Measurements from ENCODE around the gene PPP6R3. TPM values are rescaled to one million over a fixed set of nuclear protein-coding genes. Genes with fewer than 3 reads are reported as not detected.
A peak's percentile ranks its signal among the peaks of the same experiment; 100 is the strongest.

Gene PPP6R3
- polyA plus RNA-seq, 1 donor (not counting 4 experiments of a cell fraction or from before 2014, with no cell fraction given), result 50.2 TPM

GRCh38 chr11:68505596-68505995, 45.0 kb downstream of the PPP6R3 start:
- Histone ChIP-seq H2AFZ (ENCODE audit: control insufficient read depth, low read length) (no peak overlapping the region), H3K36me3 (ENCODE audit: control insufficient read depth in 2 of 2, extremely low read depth in 1 of 2, insufficient read depth in 2 of 2, low read length in 2 of 2) (peaks cover 0 to 3% of the 10 kb centered on the region in 2 experiments), H3K27me3 (ENCODE audit: control insufficient read depth, extremely low read depth, insufficient read depth, low read length) (no peaks in the 10 kb centered on the region), H4K20me1 (ENCODE audit: control insufficient read depth, extremely low read depth, insufficient read depth, low read length) (peaks cover 42% of the 10 kb centered on the region), H3K9me1 (ENCODE audit: control insufficient read depth, extremely low read depth, insufficient read depth, low read length) (peaks cover 2% of the 10 kb centered on the region), H3K79me2 (ENCODE audit: control insufficient read depth, insufficient read depth, low read length) (peaks cover 99% of the 10 kb centered on the region), H3K4me3 (ENCODE audit: control insufficient read depth in 2 of 3, extremely low read depth in 1 of 3, insufficient read depth in 2 of 3, low read depth in 1 of 3, low read length in 3 of 3) (no peak overlapping the region), H3K4me1 (ENCODE audit: control insufficient read depth, extremely low read depth, insufficient read depth, low read length) (no peaks in the 10 kb centered on the region), H3K27ac (ENCODE audit: control insufficient read depth, insufficient read depth, low read length) (no peak overlapping the region), H3K9me3 (ENCODE audit: control insufficient read depth, low read depth, low read length) (no peaks in the 10 kb centered on the region), H3K4me2 (ENCODE audit: control insufficient read depth, extremely low read depth, insufficient read depth, low read depth, low read length) (no peak overlapping the region), H3K9ac (ENCODE audit: control insufficient read depth, extremely low read depth, insufficient read depth, low read length) (no peak overlapping the region)
- TF ChIP-seq CTCF (optimal IDR thresholded peaks at IDR 0.05 in 1 of 3, IDR thresholded peaks at IDR 0.05 in 1 of 3, conservative IDR thresholded peaks at IDR 0.05 in 1 of 3; ENCODE audit: extremely low read depth in 1 of 3, insufficient read depth in 2 of 3, low read length in 3 of 3), result no peak
- TF ChIP-seq EZH2 (IDR thresholded peaks at IDR 0.05; ENCODE audit: low read length), result no peak
- no peak for DNase-seq (ENCODE audit: low read depth, low spot score)
- FAIRE-seq, result no peak
- dilution Hi-C loops (cut with MboI; ENCODE audit: extremely low pct_ligation_motif_present, low sequenced_read_pairs), result no loop called here

- DNase-seq (ENCODE audit: low read depth, low spot score), result no peak
Measured at GRCh38 chr11:68506908-68507307, 46.4 kb downstream of the PPP6R3 start.

More at GRCh38 chr11:68506908-68507307, 46.4 kb downstream of the PPP6R3 start:
- peak; percentile 20 for FAIRE-seq
- Histone ChIP-seq H3K4me3 (ENCODE audit: control insufficient read depth in 2 of 3, extremely low read depth in 1 of 3, insufficient read depth in 2 of 3, low read depth in 1 of 3, low read length in 3 of 3) (no peak overlapping the region), H3K9me3 (ENCODE audit: control insufficient read depth, low read depth, low read length) (no peaks in the 10 kb centered on the region), H2AFZ (ENCODE audit: control insufficient read depth, low read length) (no peak overlapping the region), H3K9ac (ENCODE audit: control insufficient read depth, extremely low read depth, insufficient read depth, low read length) (no peak overlapping the region), H3K36me3 (ENCODE audit: control insufficient read depth in 2 of 2, extremely low read depth in 1 of 2, insufficient read depth in 2 of 2, low read length in 2 of 2) (peaks cover 0 to 3% of the 10 kb centered on the region in 2 experiments), H3K27me3 (ENCODE audit: control insufficient read depth, extremely low read depth, insufficient read depth, low read length) (no peaks in the 10 kb centered on the region), H4K20me1 (ENCODE audit: control insufficient read depth, extremely low read depth, insufficient read depth, low read length) (peaks cover 39% of the 10 kb centered on the region), H3K9me1 (ENCODE audit: control insufficient read depth, extremely low read depth, insufficient read depth, low read length) (peaks cover 2% of the 10 kb centered on the region), H3K4me2 (ENCODE audit: control insufficient read depth, extremely low read depth, insufficient read depth, low read depth, low read length) (no peak overlapping the region), H3K4me1 (ENCODE audit: control insufficient read depth, extremely low read depth, insufficient read depth, low read length) (no peaks in the 10 kb centered on the region), H3K27ac (ENCODE audit: control insufficient read depth, insufficient read depth, low read length) (no peak overlapping the region), H3K79me2 (ENCODE audit: control insufficient read depth, insufficient read depth, low read length) (peaks cover 99% of the 10 kb centered on the region)
- TF ChIP-seq CTCF (optimal IDR thresholded peaks at IDR 0.05 in 1 of 3, IDR thresholded peaks at IDR 0.05 in 1 of 3, conservative IDR thresholded peaks at IDR 0.05 in 1 of 3; ENCODE audit: extremely low read depth in 1 of 3, insufficient read depth in 2 of 3, low read length in 3 of 3), result peak in 1 of 3 experiments; percentile 20
- no peak for TF ChIP-seq EZH2 (IDR thresholded peaks at IDR 0.05; ENCODE audit: low read length)
- dilution Hi-C loops (cut with MboI; ENCODE audit: extremely low pct_ligation_motif_present, low sequenced_read_pairs), result no loop called here
